Loucy (cell line): ENCODE data around the gene SKOR1.

Experiments used
- EZH2phosphoT487 ChIP-seq: fragments of 200-600 bp; IDR thresholded peaks from 2 replicates; pipeline ENCODE4 v1.6.1; 2018; ENCODE audit warnings: antibody characterized with exemption, mild to moderate bottlenecking, moderate library complexity, borderline replicate concordance
- TF ChIP-seq, protein P1 (sequence below): fragments of 200-600 bp; sonication (generic); conservative IDR thresholded peaks from 2 replicates; pipeline ENCODE4 v1.5.1; 2014; ENCODE audit warnings: mild to moderate bottlenecking, antibody characterized with exemption, low read length

DNA sequence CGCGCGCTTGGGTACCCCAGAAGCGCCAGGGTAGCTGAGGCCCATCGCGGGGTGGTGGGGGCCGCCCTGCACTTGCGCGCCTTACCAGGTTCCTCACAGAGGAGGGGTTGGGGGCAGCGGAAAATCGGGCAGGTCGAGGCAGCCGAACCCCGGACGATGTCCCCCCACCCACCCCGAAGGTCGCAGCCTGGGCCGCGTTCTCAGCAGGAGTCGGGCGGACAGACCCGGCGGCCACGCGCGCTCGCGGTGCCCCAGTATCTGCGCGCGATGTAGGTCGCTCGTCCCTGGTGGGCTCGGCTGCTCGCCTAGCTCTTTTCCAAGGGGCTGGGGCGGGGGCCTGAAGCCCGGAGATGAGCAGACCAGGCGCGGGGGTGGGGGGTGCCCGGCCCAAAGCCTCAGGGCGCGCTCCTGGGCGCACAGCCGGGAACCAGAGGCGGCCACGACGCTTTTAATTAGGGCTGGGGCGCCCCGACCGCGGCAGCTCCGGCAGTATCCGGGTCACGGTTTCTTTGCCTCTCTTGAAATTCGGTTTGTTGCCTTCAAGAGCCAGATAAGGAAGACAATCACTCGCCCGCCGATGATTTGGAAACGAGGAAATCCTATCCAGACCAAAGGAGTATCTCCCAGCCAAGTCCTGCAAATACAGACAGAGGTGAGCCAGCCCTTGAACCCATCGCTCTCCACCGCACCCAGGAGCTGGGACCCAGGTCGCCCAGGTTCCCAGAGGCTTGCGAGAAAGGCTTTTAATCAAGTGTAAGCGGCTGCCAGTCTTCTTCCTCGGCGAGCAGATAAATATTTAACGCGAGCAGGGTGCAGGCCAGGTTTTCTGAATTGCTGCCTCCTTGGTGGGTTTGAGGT lies 4.6 kb downstream of the SKOR1 start:
- TF ChIP-seq, protein P1, sequence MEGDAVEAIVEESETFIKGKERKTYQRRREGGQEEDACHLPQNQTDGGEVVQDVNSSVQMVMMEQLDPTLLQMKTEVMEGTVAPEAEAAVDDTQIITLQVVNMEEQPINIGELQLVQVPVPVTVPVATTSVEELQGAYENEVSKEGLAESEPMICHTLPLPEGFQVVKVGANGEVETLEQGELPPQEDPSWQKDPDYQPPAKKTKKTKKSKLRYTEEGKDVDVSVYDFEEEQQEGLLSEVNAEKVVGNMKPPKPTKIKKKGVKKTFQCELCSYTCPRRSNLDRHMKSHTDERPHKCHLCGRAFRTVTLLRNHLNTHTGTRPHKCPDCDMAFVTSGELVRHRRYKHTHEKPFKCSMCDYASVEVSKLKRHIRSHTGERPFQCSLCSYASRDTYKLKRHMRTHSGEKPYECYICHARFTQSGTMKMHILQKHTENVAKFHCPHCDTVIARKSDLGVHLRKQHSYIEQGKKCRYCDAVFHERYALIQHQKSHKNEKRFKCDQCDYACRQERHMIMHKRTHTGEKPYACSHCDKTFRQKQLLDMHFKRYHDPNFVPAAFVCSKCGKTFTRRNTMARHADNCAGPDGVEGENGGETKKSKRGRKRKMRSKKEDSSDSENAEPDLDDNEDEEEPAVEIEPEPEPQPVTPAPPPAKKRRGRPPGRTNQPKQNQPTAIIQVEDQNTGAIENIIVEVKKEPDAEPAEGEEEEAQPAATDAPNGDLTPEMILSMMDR = no peak
- no peak for TF ChIP-seq EZH2phosphoT487
